Heart left ventricle (tissue), 13 donors: Measurements from ENCODE around the gene JAK2.

ENCODE experiments used
- POLR2A ChIP-seq, 2 donors: fragments of 450-650 bp; IDR thresholded peaks; one replicate each; pipeline ENCODE4 v1.6.1; 2017; ENCODE audit warnings: antibody characterized with exemption in 2 of 2, mild to moderate bottlenecking in 2 of 2, moderate library complexity in 2 of 2
- TF ChIP-seq, protein P1 (sequence below), 12 donors: fragments of 200-600 bp; sonication (generic) in 4 of 12; IDR thresholded peaks; one replicate each; pipeline versions ENCODE4 v1.5.0 to v1.8.0; 2018 to 2022; ENCODE audit warnings: antibody characterized with exemption in 12 of 12, mild to moderate bottlenecking in 5 of 12
- donor health status: ischemic (EF 13 %, LVEDD 7.1; RV severe dilation, severe dysfunction).
- donor health status: DM: no; HTN: yes; CAD: no.
- donor health status: DM: no; HTN: no; CAD: no.
- donor health status: ischemic (EF 25% LVEDD 6.9; RV normal size, moderate dysfunction).
- donor health status: ischemic (EF 25% LVEDD 5.7; RV mildly dilated, moderate dysfunction).
- donor health status: ischemic (EF 35%, LVEDD 5.7; RV mildly dilated, moderate dysfunction).
- donor health status: nonischemic (EF 11% LVEDD 7.7; RV severe dilation, severe dysfunction).
- donor health status: DM: yes; HTN: yes; CAD: no.
- donor health status: PGD.
- donor health status: ischemic (EF 29% LVEDD 5.4; RV normal size, mild dysfunction).
- donor health status: nonischemic (EF 23%, LVEDD 6.1; RV moderate dilation, normal function).

DNA sequence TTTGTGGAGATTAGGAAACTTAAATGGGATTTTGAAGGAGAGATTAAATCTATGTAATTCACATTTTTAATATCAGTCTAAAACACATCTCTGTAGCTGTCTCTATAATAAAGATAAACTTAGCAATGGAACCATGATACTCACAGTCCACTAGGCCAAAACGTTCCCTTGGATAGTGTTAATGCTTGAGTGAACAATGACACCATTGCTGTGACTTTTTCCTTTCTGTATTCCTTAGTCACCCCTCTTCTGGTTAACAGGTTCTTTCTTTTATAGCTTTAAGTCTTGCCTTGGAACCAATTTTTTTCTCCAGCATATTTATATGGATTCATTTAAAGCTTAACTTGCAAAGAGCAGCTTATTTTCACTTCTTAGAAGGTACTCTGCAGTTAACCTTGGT, 137.0 kb downstream of the JAK2 start:
- TF ChIP-seq, protein P1, sequence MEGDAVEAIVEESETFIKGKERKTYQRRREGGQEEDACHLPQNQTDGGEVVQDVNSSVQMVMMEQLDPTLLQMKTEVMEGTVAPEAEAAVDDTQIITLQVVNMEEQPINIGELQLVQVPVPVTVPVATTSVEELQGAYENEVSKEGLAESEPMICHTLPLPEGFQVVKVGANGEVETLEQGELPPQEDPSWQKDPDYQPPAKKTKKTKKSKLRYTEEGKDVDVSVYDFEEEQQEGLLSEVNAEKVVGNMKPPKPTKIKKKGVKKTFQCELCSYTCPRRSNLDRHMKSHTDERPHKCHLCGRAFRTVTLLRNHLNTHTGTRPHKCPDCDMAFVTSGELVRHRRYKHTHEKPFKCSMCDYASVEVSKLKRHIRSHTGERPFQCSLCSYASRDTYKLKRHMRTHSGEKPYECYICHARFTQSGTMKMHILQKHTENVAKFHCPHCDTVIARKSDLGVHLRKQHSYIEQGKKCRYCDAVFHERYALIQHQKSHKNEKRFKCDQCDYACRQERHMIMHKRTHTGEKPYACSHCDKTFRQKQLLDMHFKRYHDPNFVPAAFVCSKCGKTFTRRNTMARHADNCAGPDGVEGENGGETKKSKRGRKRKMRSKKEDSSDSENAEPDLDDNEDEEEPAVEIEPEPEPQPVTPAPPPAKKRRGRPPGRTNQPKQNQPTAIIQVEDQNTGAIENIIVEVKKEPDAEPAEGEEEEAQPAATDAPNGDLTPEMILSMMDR (IDR thresholded peaks at IDR 0.05): no peak
- TF ChIP-seq POLR2A (IDR thresholded peaks at IDR 0.05): no peak
